SK-MEL-5 (cell line): ENCODE results near the gene PDIA4. TPM values are rescaled to one million over a fixed set of nuclear protein-coding genes. Genes with fewer than 3 reads are reported as not detected.

ENCODE experiments used
- DNase-seq: peaks from one replicate; pipeline ENCODE4 v3.0.0-alpha.2; 2016; ENCODE audit warnings: low read depth, low spot score
- in situ Hi-C: cut with HindIII; loops from 2 replicates; pipeline ENCODE4 v1.10.0; 2016; ENCODE audit warnings: low sequenced_read_pairs, high pct_unique_total_duplicates, low pct_unique_long_range_greater_than_20kb
- total RNA-seq: library from RNA; depleted of rRNA; stranded (reverse); fragments of >200 nt; shearing (Covaris generic); gene quantifications from 2 replicates; pipeline ENCODE4 v1.2.3, GENCODE V29; 2014

Gene PDIA4
- total RNA-seq, 1 experiment from 2014 or later: 385 TPM

- no peak for DNase-seq
- in situ Hi-C loops: no loop called here
These were observed 18.8 kb downstream of the PDIA4 start for GRCh38 chr7:149009527-149009926.

- in situ Hi-C loops: no loop called here
- peak; percentile 54 for DNase-seq
These were observed 20.7 kb downstream of the PDIA4 start for GRCh38 chr7:149007611-149008010.

- no peak for DNase-seq
- in situ Hi-C loops: no loop called here
These were observed 21.2 kb downstream of the PDIA4 start for GRCh38 chr7:149007146-149007545.

GRCh38 chr7:149006345-149006725, 22.0 kb downstream of the PDIA4 start:
- in situ Hi-C loops: no loop called here
- no peak for DNase-seq

- peak; percentile 87 for DNase-seq
- in situ Hi-C loops: no loop called here
These were observed 22.6 kb downstream of the PDIA4 start for GRCh38 chr7:149005427-149006344.

- no peak for DNase-seq
- in situ Hi-C loops: no loop called here
These were observed 23.6 kb downstream of the PDIA4 start for GRCh38 chr7:149004405-149005370.

- in situ Hi-C loops: no loop called here
- no peak for DNase-seq
These were observed 24.6 kb downstream of the PDIA4 start for GRCh38 chr7:149003560-149004305.

- DNase-seq: no peak
- in situ Hi-C loops: no loop called here
These were observed 25.3 kb downstream of the PDIA4 start for GRCh38 chr7:149003018-149003417.

GRCh38 chr7:149002604-149003003, 25.7 kb downstream of the PDIA4 start:
- in situ Hi-C loops: no loop called here
- no peak for DNase-seq

- in situ Hi-C loops: no loop called here
- no peak for DNase-seq
These were observed 26.8 kb downstream of the PDIA4 start for GRCh38 chr7:149001427-149002068.

GRCh38 chr7:149000961-149001360, 27.3 kb downstream of the PDIA4 start:
- DNase-seq: no peak
- in situ Hi-C loops: no loop called here

GRCh38 chr7:148999192-148999591, 29.1 kb downstream of the PDIA4 start:
- DNase-seq: no peak
- in situ Hi-C loops: no loop called here

- no peak for DNase-seq
- in situ Hi-C loops: no loop called here
These were observed 30.8 kb downstream of the PDIA4 start for GRCh38 chr7:148997497-148997896.

GRCh38 chr7:148994576-148994975, 33.7 kb downstream of the PDIA4 start:
- DNase-seq: no peak
- in situ Hi-C loops: no loop called here

- DNase-seq: no peak
- in situ Hi-C loops: no loop called here
These were observed 35.1 kb downstream of the PDIA4 start for GRCh38 chr7:148993193-148993592.

GRCh38 chr7:148991536-148991935, 36.8 kb downstream of the PDIA4 start:
- in situ Hi-C loops: no loop called here
- DNase-seq: no peak

- in situ Hi-C loops: no loop called here
- DNase-seq: peak; percentile 36
These were observed 40.4 kb downstream of the PDIA4 start for GRCh38 chr7:148987751-148988512.
